GM23248 (cell line): Measurements from ENCODE around the gene ARHGAP35. TPM values are rescaled to one million over a fixed set of nuclear protein-coding genes. Genes with fewer than 3 reads are reported as not detected.
A peak's percentile ranks its signal among the peaks of the same experiment; 100 is the strongest.

Experiments
- DNase-seq: peaks from one replicate; pipeline ENCODE4 v3.0.0-alpha.2; 2015
- H2AFZ ChIP-seq: fragments of 200-600 bp; sonication (generic); 2 replicates; pipeline ENCODE4 v1.6.1; 2016; ENCODE audit warnings: antibody characterized with exemption
- H3F3A ChIP-seq: fragments of 200-600 bp; sonication (generic); 2 replicates; pipeline ENCODE4 v1.6.1; 2016; ENCODE audit warnings: mild to moderate bottlenecking, antibody characterized with exemption, mixed run types; ENCODE audit not compliant: insufficient read depth
- H3K27ac ChIP-seq: fragments of 200-600 bp; sonication (generic); 2 replicates; pipeline ENCODE4 v1.5.1; 2016; ENCODE audit warnings: mild to moderate bottlenecking
- H3K27me3 ChIP-seq: fragments of 200-600 bp; sonication (generic); replicated peaks from 2 replicates; pipeline ENCODE4 v1.6.1; 2016; ENCODE audit warnings: mild to moderate bottlenecking; ENCODE audit not compliant: insufficient read depth
- H3K36me3 ChIP-seq: fragments of 200-600 bp; sonication (generic); 2 replicates; pipeline ENCODE4 v1.6.1; 2016; ENCODE audit warnings: low read depth, mild to moderate bottlenecking
- H3K4me1 ChIP-seq: fragments of 200-600 bp; sonication (generic); 2 replicates; pipeline ENCODE4 v1.6.1; 2016; ENCODE audit warnings: mild to moderate bottlenecking; ENCODE audit not compliant: insufficient read depth
- H3K4me2 ChIP-seq: fragments of 200-600 bp; sonication (generic); one replicate; pipeline ENCODE4 v1.6.1; 2016; ENCODE audit warnings: mild to moderate bottlenecking; ENCODE audit not compliant: unreplicated experiment
- H3K4me3 ChIP-seq: fragments of 200-600 bp; sonication (generic); 2 replicates; pipeline ENCODE4 v1.5.1; 2016; ENCODE audit warnings: mild to moderate bottlenecking
- H3K79me2 ChIP-seq: fragments of 200-600 bp; sonication (generic); 2 replicates; pipeline ENCODE4 v1.6.1; 2016; ENCODE audit warnings: mild to moderate bottlenecking; ENCODE audit not compliant: insufficient read depth
- H3K9ac ChIP-seq: fragments of 200-600 bp; sonication (generic); 2 replicates; pipeline ENCODE4 v1.6.1; 2016; ENCODE audit warnings: mild to moderate bottlenecking
- H3K9me2 ChIP-seq: fragments of 200-600 bp; sonication (generic); 2 replicates; pipeline ENCODE4 v1.6.1; 2016; ENCODE audit warnings: mixed run types, mild to moderate bottlenecking, moderate library complexity; ENCODE audit not compliant: insufficient read depth
- H3K9me3 ChIP-seq: fragments of 200-600 bp; sonication (generic); one replicate; pipeline ENCODE4 v1.6.1; 2017; ENCODE audit warnings: low read depth
- H4K20me1 ChIP-seq: fragments of 200-600 bp; sonication (generic); 2 replicates; pipeline ENCODE4 v1.6.0; 2016; ENCODE audit not compliant: insufficient read depth
- EZH2 ChIP-seq: fragments of 200-600 bp; sonication (generic); IDR thresholded peaks from 2 replicates; pipeline ENCODE4 v1.6.1; 2018; ENCODE audit warnings: antibody characterized with exemption, mild to moderate bottlenecking; ENCODE audit not compliant: insufficient read depth, poor library complexity, severe bottlenecking
- EZH2phosphoT487 ChIP-seq: fragments of 200-600 bp; sonication (generic); IDR thresholded peaks from 2 replicates; pipeline ENCODE4 v1.6.1; 2018; ENCODE audit warnings: antibody characterized with exemption, moderate library complexity, mild to moderate bottlenecking, low read depth; ENCODE audit not compliant: insufficient read depth
- WGBS, 2 experiments: methylation state at CpG; one replicate each; pipeline ENCODE4 v1.1.6; 2015 to 2017; ENCODE audit warnings: low lambda C conversion rate in 2 of 2, low coverage in 1 of 2; ENCODE audit errors: missing lambda C conversion rate in 2 of 2; 5-methylcytosine and 5-hydroxymethylcytosine counted together
- in situ Hi-C: fragments of 300-500 bp; cut with MboI; formaldehyde crosslinking; loops from 2 replicates; pipeline ENCODE4 v1.15.0; 2020
- polyA plus RNA-seq: library from polyadenylated mRNA; unstranded; fragments of >200 nt; fragmentation: Nextera tagmentation; extraction: Ambion mirVana; gene quantifications from 2 replicates; pipeline ENCODE4 v1.2.1, GENCODE V29; 2016
- total RNA-seq: library from RNA; depleted of rRNA; stranded (reverse); fragments of >200 nt; shearing (Covaris generic); gene quantifications from 2 replicates; pipeline ENCODE4 v1.2.3, GENCODE V29; 2014; rRNA removed

Gene ARHGAP35
- 35.2 and 39.5 TPM in 2 replicates for total RNA-seq
- polyA plus RNA-seq, result 13.5 and 13.9 TPM in 2 replicates

GRCh38 chr19:46860846-46861690 lies at the start of gene ARHGAP35:
Gene ARHGAP35, plus strand, starts transcription at chr19:46860997. Its CDS starts 57,679 bp downstream, at chr19:46918676.
- in situ Hi-C loops, result no loop called here
- H3K27ac ChIP-seq, result peak within 1 kb of the TSS; percentile 93
- WGBS, 2 experiments, result 1 to 4% methylated on average over 8 to 34 of the region's 91 CpGs
- peaks cover 66% of the 10 kb centered on the region for H3K79me2 ChIP-seq
- H3F3A ChIP-seq, result peaks cover 52% of the 10 kb centered on the region
- H3K36me3 ChIP-seq, result no peaks in the 10 kb centered on the region; the same call in 1 of the 2 replicates
- TF ChIP-seq EZH2 (no peak), EZH2phosphoT487 (no peak)
- H3K9me2 ChIP-seq, result no peaks in the 10 kb centered on the region
- H2AFZ ChIP-seq, result peak within 1 kb of the TSS; percentile 57
- no peaks in the 10 kb centered on the region for H3K9me3 ChIP-seq
- peaks cover under 1% of the 10 kb centered on the region; the same call in 1 of the 2 replicates for H4K20me1 ChIP-seq
- H3K4me1 ChIP-seq, result peaks cover 32% of the 10 kb centered on the region
- peak; percentile 87 for DNase-seq
- H3K27me3 ChIP-seq, result no peaks in the 10 kb centered on the region
- peak within 1 kb of the TSS; percentile 94 for H3K9ac ChIP-seq
- peak within 1 kb of the TSS; percentile 80 for H3K4me2 ChIP-seq
- H3K4me3 ChIP-seq, result peak within 1 kb of the TSS; percentile 80

GRCh38 chr19:46812977-46813838 lies 47.6 kb upstream of the ARHGAP35 start:
- H3K9me2 ChIP-seq, result no peaks in the 10 kb centered on the region
- no peaks in the 10 kb centered on the region for H3K9me3 ChIP-seq
- TF ChIP-seq EZH2phosphoT487 (no peak), EZH2 (no peak)
- H3K4me2 ChIP-seq, result no peak overlapping the region
- in situ Hi-C loops, result no loop called here
- no peak for DNase-seq
- H3K4me3 ChIP-seq, result no peak overlapping the region
- H3K79me2 ChIP-seq, result no peaks in the 10 kb centered on the region
- no peaks in the 10 kb centered on the region for H4K20me1 ChIP-seq
- H2AFZ ChIP-seq, result no peak overlapping the region
- H3K9ac ChIP-seq, result no peak overlapping the region
- no peak overlapping the region for H3K27ac ChIP-seq
- H3F3A ChIP-seq, result no peaks in the 10 kb centered on the region
- no peaks in the 10 kb centered on the region for H3K4me1 ChIP-seq
- WGBS, 2 experiments, result 73 to 74% methylated on average over 23 to 24 of the region's 24 CpGs
- H3K27me3 ChIP-seq, result no peaks in the 10 kb centered on the region
- no peaks in the 10 kb centered on the region for H3K36me3 ChIP-seq

- Histone ChIP-seq H2AFZ (no peak overlapping the region), H3K4me2 (no peak overlapping the region)
- TF ChIP-seq EZH2phosphoT487 (no peak), EZH2 (no peak)
These were observed 46.9 kb upstream of the ARHGAP35 start for GRCh38 chr19:46813839-46814358.

More at GRCh38 chr19:46813839-46814358, 46.9 kb upstream of the ARHGAP35 start:
- no peaks in the 10 kb centered on the region for H3K9me2 ChIP-seq
- no peaks in the 10 kb centered on the region for H3K79me2 ChIP-seq
- H3K27ac ChIP-seq, result no peak overlapping the region
- H3K36me3 ChIP-seq, result no peaks in the 10 kb centered on the region
- no peaks in the 10 kb centered on the region for H3K27me3 ChIP-seq
- WGBS, 2 experiments, result 57 to 61% methylated on average over 7 of the region's 7 CpGs
- in situ Hi-C loops, result no loop called here
- no peaks in the 10 kb centered on the region for H3F3A ChIP-seq
- DNase-seq, result no peak
- H3K9me3 ChIP-seq, result no peaks in the 10 kb centered on the region
- no peaks in the 10 kb centered on the region for H3K4me1 ChIP-seq
- no peaks in the 10 kb centered on the region for H4K20me1 ChIP-seq
- no peak overlapping the region for H3K4me3 ChIP-seq
- no peak overlapping the region for H3K9ac ChIP-seq
